Erythroblast (primary cell): ENCODE data around the gene CDC42BPA.

Source experiments
- GATA1 ChIP-seq: IDR thresholded peaks from 2 replicates; pipeline ENCODE4 v1.6.1; 2011; ENCODE audit warnings: low read depth, mild to moderate bottlenecking, control low read depth, low read length, moderate library complexity
- POLR2A ChIP-seq: IDR thresholded peaks from 2 replicates; pipeline ENCODE4 v1.6.1; 2011; ENCODE audit warnings: mild to moderate bottlenecking, low read length

GRCh38 chr1:227010645-227011044 lies 307.6 kb downstream of the CDC42BPA start:
- no peak for TF ChIP-seq POLR2A
- TF ChIP-seq GATA1 = no peak
